NCI-H748 (cell line): ENCODE measurements around the gene LMBR1.
"Not testable (repeated sequence)": the region's sequence is repeated elsewhere in the genome, so short reads cannot be mapped to it uniquely, and the experiment has no call there.

Source experiments
- DNase-seq: peaks from one replicate; lab custom pipeline; 2025; ENCODE audit not compliant: unreplicated experiment; lab: John Stamatoyannopoulos, UW

Gene LMBR1

GRCh38 chr7:156659961-156660360 lies 233.0 kb downstream of the LMBR1 start:
- DNase-seq, result no peak

- no peak for DNase-seq
These were observed 233.8 kb downstream of the LMBR1 start for GRCh38 chr7:156659203-156659602.

GRCh38 chr7:156657681-156658080 lies 235.3 kb downstream of the LMBR1 start:
- DNase-seq, result no peak

GRCh38 chr7:156656598-156656997 lies 236.4 kb downstream of the LMBR1 start:
- DNase-seq, result no peak

- no peak for DNase-seq
These were observed 237.0 kb downstream of the LMBR1 start for GRCh38 chr7:156655983-156656382.

- no peak for DNase-seq
These were observed 237.7 kb downstream of the LMBR1 start for GRCh38 chr7:156655251-156655650.

GRCh38 chr7:156654511-156655234 lies 238.3 kb downstream of the LMBR1 start:
- DNase-seq, result peak; percentile 5

GRCh38 chr7:156652886-156653568 lies 240.0 kb downstream of the LMBR1 start:
- DNase-seq, result no peak

- DNase-seq, result no peak
These were observed 241.5 kb downstream of the LMBR1 start for GRCh38 chr7:156651474-156651873.

GRCh38 chr7:156650042-156650441 lies 242.9 kb downstream of the LMBR1 start:
- peak; percentile 40 for DNase-seq

GRCh38 chr7:156647330-156647729 lies 245.7 kb downstream of the LMBR1 start:
- DNase-seq, result not testable (repeated sequence)

GRCh38 chr7:156642306-156643045 lies 250.5 kb downstream of the LMBR1 start:
- DNase-seq, result peak; percentile 48

GRCh38 chr7:156640949-156641485 lies 252.0 kb downstream of the LMBR1 start:
- DNase-seq, result peak; percentile 72

GRCh38 chr7:156640257-156640948 lies 252.6 kb downstream of the LMBR1 start, which contains the start of gene RNF32:
TSS of gene RNF32 (plus strand) at chr7:156640774. CDS start at chr7:156643878, 3,104 bp downstream.
- peak; percentile 93 for DNase-seq

GRCh38 chr7:156639426-156640256 lies 253.3 kb downstream of the LMBR1 start:
- DNase-seq, result peak; percentile 49

- DNase-seq, result peak; percentile 11
These were observed 254.4 kb downstream of the LMBR1 start for GRCh38 chr7:156638443-156639077.

- DNase-seq, result not testable (repeated sequence)
These were observed 255.9 kb downstream of the LMBR1 start for GRCh38 chr7:156637093-156637492.

- DNase-seq, result peak; percentile 27
These were observed 257.2 kb downstream of the LMBR1 start for GRCh38 chr7:156635529-156636385.
